Measurements from ENCODE around the gene CTXND1.
"Not testable (repeated sequence)": the region's sequence is repeated elsewhere in the genome, so short reads cannot be mapped to it uniquely, and the experiment has no call there.

CTXND1 gene

GRCh38 chr15:80163217-80163616 is 88.8 kb downstream of the CTXND1 start:
- DNase-seq = peak in 2 of 10 donors; percentile 24 to 49
- intact Hi-C loops (cut with DNase I) = no loop called here

GRCh38 chr15:80162059-80162554 is 89.9 kb downstream of the CTXND1 start:
- intact Hi-C loops (cut with DNase I) = no loop called here
- peak in 2 of 10 donors; percentile 4 to 64 for DNase-seq

GRCh38 chr15:80161468-80162016 is 90.5 kb downstream of the CTXND1 start:
- intact Hi-C loops (cut with DNase I) = no loop called here
- peak in 2 of 10 donors; percentile 10 to 22 for DNase-seq

- DNase-seq = peak in 4 of 10 donors; percentile 28 to 83 (median 42)
- intact Hi-C loops (cut with DNase I) = no loop called here
Measured at GRCh38 chr15:80160570-80161156, 91.3 kb downstream of the CTXND1 start.

- intact Hi-C loops (cut with DNase I) = no loop called here
- peak in 1 of 10 donors; percentile 66 for DNase-seq
Measured at GRCh38 chr15:80159811-80160569, 92.0 kb downstream of the CTXND1 start.

- DNase-seq = peak in 1 of 10 donors; percentile 37
- intact Hi-C loops (cut with DNase I) = no loop called here
Measured at GRCh38 chr15:80159301-80159700, 92.7 kb downstream of the CTXND1 start.

- intact Hi-C loops (cut with DNase I) = no loop called here
Measured at GRCh38 chr15:80157215-80157614, 94.8 kb downstream of the CTXND1 start.

GRCh38 chr15:80156176-80156720 is 95.8 kb downstream of the CTXND1 start:
- intact Hi-C loops (cut with DNase I) = no loop called here
- no peak for DNase-seq

More at GRCh38 chr15:80157215-80157614, 94.8 kb downstream of the CTXND1 start:
- DNase-seq = no peak

GRCh38 chr15:80155378-80156175 is 96.4 kb downstream of the CTXND1 start:
- intact Hi-C loops (cut with DNase I) = not testable (repeated sequence)
- DNase-seq = peak in 1 of 10 donors; percentile 65

GRCh38 chr15:80155001-80155377 is 97.0 kb downstream of the CTXND1 start:
- intact Hi-C loops (cut with DNase I) = no loop called here
- peak in 1 of 10 donors; percentile 33 for DNase-seq

GRCh38 chr15:80154336-80154735 is 97.7 kb downstream of the CTXND1 start:
- intact Hi-C loops (cut with DNase I) = loop anchor here (5.0 kb wide), 1 partner anchor 97 kb away; the partner anchor contains the start of gene ZFAND6
- DNase-seq = peak in 1 of 10 donors; percentile 67

GRCh38 chr15:80153900-80154299 is 98.1 kb downstream of the CTXND1 start:
- DNase-seq = peak in 1 of 10 donors; percentile 27
- intact Hi-C loops (cut with DNase I) = loop anchor here (5.0 kb wide), 1 partner anchor 97 kb away; the partner anchor contains the start of gene ZFAND6

- intact Hi-C loops (cut with DNase I) = loop anchor here (5.0 kb wide), 1 partner anchor 96 kb away; the partner anchor contains the start of gene ZFAND6
- DNase-seq = peak in 5 of 10 donors; percentile 29 to 91 (median 79)
Measured at GRCh38 chr15:80152896-80153876, 98.8 kb downstream of the CTXND1 start, which contains the start of gene FAH. Gene FAH (plus strand): TSS chr15:80152999. CDS start chr15:80153055, 56 bp downstream.

GRCh38 chr15:80152180-80152895 is 99.7 kb downstream of the CTXND1 start:
- intact Hi-C loops (cut with DNase I) = loop anchor here (5.0 kb wide), 1 partner anchor 95 kb away; the partner anchor contains the start of gene ZFAND6

GRCh38 chr15:80151576-80151975 is 100.4 kb downstream of the CTXND1 start:
- intact Hi-C loops (cut with DNase I) = loop anchor here (5.0 kb wide), 1 partner anchor 94 kb away; the partner anchor contains the start of gene ZFAND6
- DNase-seq = peak in 1 of 10 donors; percentile 18

More at GRCh38 chr15:80152180-80152895, 99.7 kb downstream of the CTXND1 start:
- DNase-seq = peak; percentile 51 to 94 (median 76)

GRCh38 chr15:80151148-80151547 is 100.9 kb downstream of the CTXND1 start:
- DNase-seq = peak in 1 of 10 donors; percentile 55
- intact Hi-C loops (cut with DNase I) = loop anchor here (5.0 kb wide), 1 partner anchor 94 kb away; the partner anchor contains the start of gene ZFAND6

Data from posterior cingulate gyrus (tissue), 11 donors.